Endothelial cell (in vitro differentiated cells): ENCODE data around the gene HOXC12. TPM values are rescaled to one million over a fixed set of nuclear protein-coding genes. Genes with fewer than 3 reads are reported as not detected.

Experiments used
- DNase-seq: peaks from one replicate; pipeline ENCODE4 v3.0.0; 2021; ENCODE audit warnings: low spot score
- H3K27ac Mint-ChIP-seq: one replicate; pipeline ENCODE4 v1.8.0; 2021; ENCODE audit warnings: mixed read lengths, inconsistent platforms; ENCODE audit not compliant: unreplicated experiment
- H3K27me3 Mint-ChIP-seq: one replicate; pipeline ENCODE4 v1.8.0; 2021; ENCODE audit warnings: mild to moderate bottlenecking, moderate library complexity, mixed read lengths, inconsistent platforms; ENCODE audit not compliant: unreplicated experiment
- H3K36me3 Mint-ChIP-seq: one replicate; pipeline ENCODE4 v1.8.0; 2021; ENCODE audit warnings: mild to moderate bottlenecking, low read depth, mixed read lengths, inconsistent platforms; ENCODE audit not compliant: unreplicated experiment
- H3K4me1 Mint-ChIP-seq: one replicate; pipeline ENCODE4 v1.8.0; 2021; ENCODE audit warnings: mild to moderate bottlenecking, mixed read lengths, inconsistent platforms; ENCODE audit not compliant: unreplicated experiment
- H3K4me3 Mint-ChIP-seq: one replicate; pipeline ENCODE4 v1.8.0; 2021; ENCODE audit warnings: mild to moderate bottlenecking, mixed read lengths, inconsistent platforms; ENCODE audit not compliant: unreplicated experiment
- H3K9me3 Mint-ChIP-seq: one replicate; pipeline ENCODE4 v1.8.0; 2021; ENCODE audit warnings: mixed read lengths, inconsistent platforms; ENCODE audit not compliant: unreplicated experiment
- total RNA-seq: library from RNA; stranded (reverse); fragmentation: NEBNext Ultra II Directional; extraction: Animal tissue kit (Norgen Biotek cat#: 25700); gene quantifications from one replicate; pipeline ENCODE4 v1.2.1, GENCODE V29; 2021; ENCODE audit not compliant: unreplicated experiment
- TF ChIP-seq, protein P1 (sequence below): fragments of 200-600 bp; sonication (generic); IDR thresholded peaks from one replicate; pipeline ENCODE4 v1.5.0; 2021; ENCODE audit warnings: antibody characterized with exemption; ENCODE audit not compliant: unreplicated experiment

HOXC12 gene
- total RNA-seq, 1 donor from 2014 or later, result 1.3 TPM

DNA sequence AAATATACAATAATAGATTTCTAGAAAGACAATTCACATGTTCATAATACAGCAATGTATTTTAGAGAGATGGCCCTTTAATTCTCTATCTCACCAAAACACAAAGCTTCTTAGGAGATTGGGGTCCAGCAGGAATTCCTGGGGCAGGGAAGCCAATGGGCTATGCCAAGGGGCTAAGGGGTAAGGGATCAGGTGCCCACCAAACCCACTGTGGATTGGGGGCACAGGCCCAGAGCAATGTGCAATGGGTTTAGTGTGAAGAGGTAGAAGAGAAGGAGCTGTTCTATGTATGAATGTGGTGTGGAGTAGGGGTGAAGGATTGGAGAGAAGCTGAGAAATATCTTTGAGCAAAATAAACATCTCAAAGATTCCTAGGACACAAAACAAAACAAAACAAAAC is 13.5 kb upstream of the HOXC12 start:
- Mint-ChIP-seq H3K4me1 (peaks cover 13% of the 10 kb centered on the region), H3K27ac (no peak overlapping the region), H3K36me3 (peaks cover 3% of the 10 kb centered on the region), H3K27me3 (peaks cover 25% of the 10 kb centered on the region), H3K9me3 (no peaks in the 10 kb centered on the region), H3K4me3 (no peak overlapping the region)
- TF ChIP-seq, protein P1, sequence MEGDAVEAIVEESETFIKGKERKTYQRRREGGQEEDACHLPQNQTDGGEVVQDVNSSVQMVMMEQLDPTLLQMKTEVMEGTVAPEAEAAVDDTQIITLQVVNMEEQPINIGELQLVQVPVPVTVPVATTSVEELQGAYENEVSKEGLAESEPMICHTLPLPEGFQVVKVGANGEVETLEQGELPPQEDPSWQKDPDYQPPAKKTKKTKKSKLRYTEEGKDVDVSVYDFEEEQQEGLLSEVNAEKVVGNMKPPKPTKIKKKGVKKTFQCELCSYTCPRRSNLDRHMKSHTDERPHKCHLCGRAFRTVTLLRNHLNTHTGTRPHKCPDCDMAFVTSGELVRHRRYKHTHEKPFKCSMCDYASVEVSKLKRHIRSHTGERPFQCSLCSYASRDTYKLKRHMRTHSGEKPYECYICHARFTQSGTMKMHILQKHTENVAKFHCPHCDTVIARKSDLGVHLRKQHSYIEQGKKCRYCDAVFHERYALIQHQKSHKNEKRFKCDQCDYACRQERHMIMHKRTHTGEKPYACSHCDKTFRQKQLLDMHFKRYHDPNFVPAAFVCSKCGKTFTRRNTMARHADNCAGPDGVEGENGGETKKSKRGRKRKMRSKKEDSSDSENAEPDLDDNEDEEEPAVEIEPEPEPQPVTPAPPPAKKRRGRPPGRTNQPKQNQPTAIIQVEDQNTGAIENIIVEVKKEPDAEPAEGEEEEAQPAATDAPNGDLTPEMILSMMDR, result no peak
- no peak for DNase-seq

GRCh38 chr12:53941750-53942149 is 13.0 kb upstream of the HOXC12 start:
- H3K36me3 Mint-ChIP-seq, result peaks cover 3% of the 10 kb centered on the region
- peaks cover 13% of the 10 kb centered on the region for H3K4me1 Mint-ChIP-seq
- DNase-seq, result no peak
- TF ChIP-seq, protein P1, result no peak
- no peak overlapping the region for H3K27ac Mint-ChIP-seq
- H3K27me3 Mint-ChIP-seq, result peaks cover 26% of the 10 kb centered on the region
- H3K4me3 Mint-ChIP-seq, result no peak overlapping the region
- no peaks in the 10 kb centered on the region for H3K9me3 Mint-ChIP-seq

GRCh38 chr12:53942467-53942997 is 12.2 kb upstream of the HOXC12 start:
- no peak for DNase-seq
- TF ChIP-seq, protein P1, result no peak
- Mint-ChIP-seq H3K27ac (no peak overlapping the region), H3K4me1 (peaks cover 13% of the 10 kb centered on the region), H3K27me3 (peaks cover 23% of the 10 kb centered on the region), H3K4me3 (no peak overlapping the region), H3K9me3 (no peaks in the 10 kb centered on the region), H3K36me3 (peaks cover 3% of the 10 kb centered on the region)

GRCh38 chr12:53944209-53944608 is 10.5 kb upstream of the HOXC12 start:
- DNase-seq, result no peak

More at GRCh38 chr12:53944209-53944608, 10.5 kb upstream of the HOXC12 start:
- TF ChIP-seq, protein P1, result no peak
- Mint-ChIP-seq H3K4me1 (peaks cover 13% of the 10 kb centered on the region), H3K27ac (no peak overlapping the region), H3K36me3 (peaks cover 3% of the 10 kb centered on the region), H3K9me3 (no peaks in the 10 kb centered on the region), H3K4me3 (no peak overlapping the region), H3K27me3 (peaks cover 37% of the 10 kb centered on the region)
